Measurements from ENCODE around the gene SEC14L2. TPM values are rescaled to one million over a fixed set of nuclear protein-coding genes. Genes with fewer than 3 reads are reported as not detected.

SEC14L2 gene
- total RNA-seq, 1 donor from 2014 or later: 0.40 TPM

GRCh38 chr22:30373331-30374325 lies 23.2 kb upstream of the SEC14L2 start:
- CTCF ChIA-PET: no interaction called here
- no peak for DNase-seq
- ATAC-seq (ENCODE audit: low read depth): no peak

GRCh38 chr22:30375312-30375849 lies 21.4 kb upstream of the SEC14L2 start:
- Mint-ChIP-seq H3K4me1 (peaks cover 3% of the 10 kb centered on the region), H3K36me3 (ENCODE audit: low read depth) (no peaks in the 10 kb centered on the region), H3K27me3 (no peaks in the 10 kb centered on the region), H3K27ac (no peak overlapping the region), H3K4me3 (no peak overlapping the region), H3K9me3 (no peaks in the 10 kb centered on the region)
- intact Hi-C loops (cut with micrococcal nuclease): no loop called here
- ATAC-seq (ENCODE audit: low read depth): no peak
- CTCF ChIA-PET: no interaction called here
- no peak for TF ChIP-seq CTCF (IDR thresholded peaks at IDR 0.05)
- DNase-seq: no peak
- POLR2A ChIA-PET: no interaction called here

More at GRCh38 chr22:30373331-30374325, 23.2 kb upstream of the SEC14L2 start:
- Mint-ChIP-seq H3K4me3 (no peak overlapping the region), H3K4me1 (no peaks in the 10 kb centered on the region), H3K27me3 (no peaks in the 10 kb centered on the region), H3K27ac (no peak overlapping the region), H3K9me3 (no peaks in the 10 kb centered on the region), H3K36me3 (ENCODE audit: low read depth) (peaks cover 1% of the 10 kb centered on the region)
- intact Hi-C loops (cut with micrococcal nuclease): no loop called here
- POLR2A ChIA-PET: no interaction called here
- no peak for TF ChIP-seq CTCF (IDR thresholded peaks at IDR 0.05)

- H3K27ac Mint-ChIP-seq: no peak overlapping the region
- DNase-seq: no peak
- H3K4me3 Mint-ChIP-seq: no peak overlapping the region
- no peaks in the 10 kb centered on the region for H3K36me3 Mint-ChIP-seq (ENCODE audit: low read depth)
- CTCF ChIA-PET: no interaction called here
- no peaks in the 10 kb centered on the region for H3K27me3 Mint-ChIP-seq
- intact Hi-C loops (cut with micrococcal nuclease): no loop called here
- POLR2A ChIA-PET: no interaction called here
- TF ChIP-seq CTCF (IDR thresholded peaks at IDR 0.05): no peak
- no peak for ATAC-seq (ENCODE audit: low read depth)
- peaks cover 3% of the 10 kb centered on the region for H3K4me1 Mint-ChIP-seq
- H3K9me3 Mint-ChIP-seq: no peaks in the 10 kb centered on the region
Observed at GRCh38 chr22:30380011-30380410, 16.8 kb upstream of the SEC14L2 start.

- Mint-ChIP-seq H3K36me3 (ENCODE audit: low read depth) (no peaks in the 10 kb centered on the region), H3K4me3 (no peak overlapping the region), H3K27me3 (no peaks in the 10 kb centered on the region), H3K4me1 (peaks cover 6% of the 10 kb centered on the region), H3K27ac (no peak overlapping the region), H3K9me3 (no peaks in the 10 kb centered on the region)
- intact Hi-C loops (cut with micrococcal nuclease): no loop called here
- ATAC-seq (ENCODE audit: low read depth) (no peak), DNase-seq (no peak)
- no peak for TF ChIP-seq CTCF (IDR thresholded peaks at IDR 0.05)
- ChIA-PET POLR2A (no interaction called here), CTCF (interaction anchor here (2.3 kb wide), 1 partner anchor 93 kb away, joined by 10 read pairs; no protein-coding TSS in a partner anchor)
Observed at GRCh38 chr22:30381264-30381663, 15.6 kb upstream of the SEC14L2 start.

GRCh38 chr22:30382340-30382739 lies 14.5 kb upstream of the SEC14L2 start:
- Mint-ChIP-seq H3K27me3 (peaks cover under 1% of the 10 kb centered on the region), H3K27ac (no peak overlapping the region), H3K36me3 (ENCODE audit: low read depth) (no peaks in the 10 kb centered on the region), H3K9me3 (no peaks in the 10 kb centered on the region), H3K4me1 (peaks cover 10% of the 10 kb centered on the region), H3K4me3 (no peak overlapping the region)
- intact Hi-C loops (cut with micrococcal nuclease): no loop called here
- ChIA-PET CTCF (interaction anchor here (2.3 kb wide), 1 partner anchor 94 kb away, joined by 10 read pairs; no protein-coding TSS in a partner anchor), POLR2A (no interaction called here)
- ATAC-seq (ENCODE audit: low read depth) (no peak), DNase-seq (no peak)
- TF ChIP-seq CTCF (IDR thresholded peaks at IDR 0.05): no peak
